Left lobe of liver (tissue), 2 donors: Measurements from ENCODE around the gene WLS. TPM values are rescaled to one million over a fixed set of nuclear protein-coding genes. Genes with fewer than 3 reads are reported as not detected.

Source experiments
- ATAC-seq: fragments of 200-7000 bp; cut with Tn5 transposase; one replicate; pipeline ENCODE4 v1.9.1; 2020; ENCODE audit warnings: mild to moderate bottlenecking, moderate library complexity
- DNase-seq: peaks from one replicate; pipeline ENCODE4 v3.0.0-alpha.2; 2020; ENCODE audit warnings: low spot score
- total RNA-seq: library from RNA; stranded (reverse); gene quantifications from one replicate; pipeline ENCODE4 v1.2.1, GENCODE V29; 2021
- donor health status: DM: no; HTN: no; CAD: no; lungs with moderate emphysema.
- donor health status: DM: no; HTN: yes; CAD: no.

The WLS gene
- total RNA-seq, 1 donor from 2014 or later: 11.2 TPM

DNA sequence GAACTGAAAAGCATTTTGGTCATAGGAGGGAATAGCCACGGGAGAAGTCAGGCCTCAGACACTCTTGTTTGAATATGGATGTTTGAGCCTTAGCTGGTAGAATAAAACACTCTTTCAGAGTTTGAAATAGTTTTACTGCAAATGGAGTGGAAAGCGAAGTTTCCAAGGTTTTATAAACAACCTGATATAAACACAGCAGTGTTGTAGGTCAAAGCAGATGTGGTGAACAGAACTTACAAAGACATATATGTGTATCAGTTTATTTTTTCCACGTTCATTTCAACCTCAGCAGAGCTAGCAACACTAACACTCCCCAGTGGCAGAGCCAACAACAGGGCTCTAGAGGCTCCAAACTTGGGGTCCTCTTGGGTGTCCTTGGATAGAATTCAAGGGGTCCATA is 89.9 kb downstream of the WLS start:
- no peak for DNase-seq
- no peak for ATAC-seq

DNA sequence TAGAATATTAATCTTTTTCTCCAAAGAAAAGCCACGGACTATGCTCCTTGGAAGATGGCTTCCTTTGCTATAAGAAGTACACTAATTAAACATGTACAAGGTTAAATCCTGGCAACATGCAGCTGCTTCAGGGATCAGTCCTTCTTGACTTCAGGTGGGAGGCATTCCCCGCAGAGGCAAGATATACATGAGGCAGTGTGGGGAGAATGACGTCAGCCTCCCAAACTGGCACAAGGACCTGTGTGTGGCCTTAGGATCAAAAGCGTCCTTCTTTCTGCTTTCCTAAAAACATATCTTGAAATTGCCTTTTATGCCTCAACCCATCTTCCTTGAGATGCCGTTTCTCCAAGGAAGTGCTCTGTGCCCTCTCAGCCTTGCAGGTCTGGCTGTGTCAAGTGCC is 90.3 kb downstream of the WLS start:
- no peak for ATAC-seq
- DNase-seq: no peak

DNA sequence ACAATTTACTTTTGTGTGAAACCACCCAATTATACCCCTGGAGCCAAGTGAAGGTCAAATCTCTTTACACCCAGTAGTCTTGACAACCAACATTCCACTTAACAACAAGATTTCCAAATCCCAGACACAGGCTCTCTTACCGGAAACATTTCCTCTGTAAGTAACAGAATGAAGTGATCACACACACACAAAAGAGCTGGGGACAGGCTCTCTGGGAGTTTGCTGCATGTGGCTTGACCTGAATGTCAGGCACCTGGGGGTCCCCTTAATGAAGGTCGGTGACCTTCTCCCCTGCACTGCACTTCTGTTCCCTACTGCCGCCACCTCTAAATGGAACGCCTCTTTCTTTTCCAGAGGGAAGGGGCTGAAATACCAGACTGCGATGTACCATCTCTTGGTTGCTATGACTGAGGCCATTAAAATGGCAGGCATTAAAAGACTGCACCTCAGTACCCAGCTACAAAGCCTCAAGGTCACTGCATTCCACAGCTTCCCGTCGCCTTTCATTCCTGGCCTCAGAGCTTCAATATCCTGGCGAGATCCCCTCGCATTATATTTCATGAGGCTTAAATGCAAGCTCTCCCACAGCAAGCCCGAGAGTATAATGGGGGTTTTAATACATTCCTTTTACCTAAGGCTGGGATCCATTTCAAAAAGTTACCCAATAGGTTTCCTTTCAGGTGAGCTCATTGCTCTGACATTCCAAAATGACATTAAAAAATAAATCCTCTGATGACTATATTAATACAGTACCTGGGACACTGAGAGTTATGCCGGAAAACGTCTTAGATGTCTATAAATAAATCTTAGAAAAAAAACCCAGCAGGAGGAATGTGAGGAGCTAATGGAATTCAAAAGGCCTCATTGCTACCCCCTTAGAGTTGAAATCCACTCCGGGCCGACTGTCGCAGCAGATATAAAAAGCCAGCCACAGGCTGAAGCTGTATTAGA is 91.0 kb downstream of the WLS start:
- DNase-seq: no peak
- no peak for ATAC-seq

DNA sequence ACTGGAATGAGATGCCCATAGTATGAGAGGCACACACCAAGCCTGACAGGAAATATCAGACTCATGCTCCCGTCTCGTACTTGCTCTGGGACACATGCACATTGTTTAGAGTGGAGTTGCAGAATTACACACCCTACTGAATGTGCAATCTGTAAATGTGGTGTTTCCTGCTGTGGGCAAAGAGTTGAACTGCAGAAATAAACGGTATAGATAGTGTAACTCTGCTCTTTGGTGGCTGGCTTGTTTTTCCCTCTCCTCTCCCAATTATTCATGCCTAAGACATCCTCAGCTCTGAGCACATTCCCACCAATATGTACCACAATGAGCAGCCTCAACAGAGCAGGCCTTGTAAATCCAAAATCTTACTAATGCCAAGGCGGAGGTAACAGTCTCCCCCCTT is 91.8 kb downstream of the WLS start:
- DNase-seq: no peak
- no peak for ATAC-seq

DNA sequence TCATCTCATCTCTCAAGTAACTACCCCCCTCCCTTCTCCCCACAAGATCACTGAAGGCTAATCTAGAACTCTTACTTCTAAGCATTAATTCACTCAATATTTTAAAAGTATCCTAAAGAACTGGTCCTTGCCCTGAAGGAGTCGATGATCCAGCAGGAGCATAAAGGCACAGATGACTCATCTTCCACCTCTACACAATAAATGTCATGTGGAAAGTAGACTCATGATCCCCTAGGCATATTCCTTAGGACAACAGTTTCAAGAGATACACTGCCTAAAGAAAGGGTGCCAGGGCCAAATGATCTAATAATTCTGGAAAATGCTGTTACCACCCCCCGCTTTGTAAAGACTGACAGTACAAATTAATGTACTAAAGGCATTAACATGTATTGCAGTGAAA is 96.1 kb downstream of the WLS start:
- no peak for ATAC-seq
- DNase-seq: no peak

DNA sequence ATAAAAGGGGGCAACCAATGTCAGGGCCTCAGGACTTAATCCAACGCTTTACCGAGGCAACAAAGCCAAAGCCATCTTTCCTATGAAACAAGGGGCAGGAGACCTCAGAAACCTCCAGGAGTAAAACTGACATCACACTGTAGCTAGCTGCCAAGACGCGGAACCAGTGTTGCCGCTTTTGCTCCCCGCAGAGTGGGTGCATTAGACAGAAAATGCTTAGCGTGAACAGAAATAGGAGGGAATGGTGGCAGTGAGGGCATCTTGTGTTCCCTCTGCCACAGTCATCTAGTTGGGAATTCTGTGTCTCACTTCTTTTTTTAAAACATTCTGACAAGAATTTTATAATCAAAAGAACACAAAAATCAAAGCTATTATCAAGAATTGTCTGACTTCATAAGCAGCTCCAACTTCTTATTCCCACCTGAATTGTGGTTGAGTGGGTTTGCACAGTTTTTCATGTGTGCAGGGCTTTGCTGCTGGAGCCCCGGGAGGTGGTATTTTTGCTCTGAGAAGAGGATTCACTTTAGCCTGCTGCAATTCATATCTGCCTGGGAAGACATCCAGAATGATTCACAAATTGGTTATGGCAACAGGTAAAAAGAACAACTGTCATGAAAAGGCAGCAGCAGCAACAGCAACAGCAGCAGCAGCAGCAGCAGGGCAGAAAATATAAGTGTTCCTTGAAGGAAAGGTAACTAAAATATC is 99.7 kb downstream of the WLS start:
- ATAC-seq: no peak
- DNase-seq: no peak

DNA sequence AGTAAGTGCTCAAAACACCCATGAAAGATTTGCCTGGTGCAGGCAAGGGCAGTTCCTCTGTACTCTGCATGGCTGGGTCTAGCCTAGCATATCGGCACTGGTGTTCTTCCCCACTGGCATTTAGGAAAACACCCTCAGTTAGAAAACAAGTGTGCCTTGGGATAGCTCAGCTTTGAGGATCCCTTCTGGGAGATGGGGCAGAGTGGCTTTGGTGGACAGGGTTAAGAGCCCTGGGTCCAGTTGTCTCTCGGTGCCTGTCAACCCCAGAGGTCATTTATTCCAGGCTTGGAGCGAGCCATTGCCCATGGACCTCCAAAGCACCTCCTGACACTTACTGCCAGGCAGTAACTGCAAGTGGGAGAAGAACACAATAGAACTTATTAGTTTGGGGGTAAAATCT is 101.1 kb downstream of the WLS start:
- ATAC-seq: no peak

DNA sequence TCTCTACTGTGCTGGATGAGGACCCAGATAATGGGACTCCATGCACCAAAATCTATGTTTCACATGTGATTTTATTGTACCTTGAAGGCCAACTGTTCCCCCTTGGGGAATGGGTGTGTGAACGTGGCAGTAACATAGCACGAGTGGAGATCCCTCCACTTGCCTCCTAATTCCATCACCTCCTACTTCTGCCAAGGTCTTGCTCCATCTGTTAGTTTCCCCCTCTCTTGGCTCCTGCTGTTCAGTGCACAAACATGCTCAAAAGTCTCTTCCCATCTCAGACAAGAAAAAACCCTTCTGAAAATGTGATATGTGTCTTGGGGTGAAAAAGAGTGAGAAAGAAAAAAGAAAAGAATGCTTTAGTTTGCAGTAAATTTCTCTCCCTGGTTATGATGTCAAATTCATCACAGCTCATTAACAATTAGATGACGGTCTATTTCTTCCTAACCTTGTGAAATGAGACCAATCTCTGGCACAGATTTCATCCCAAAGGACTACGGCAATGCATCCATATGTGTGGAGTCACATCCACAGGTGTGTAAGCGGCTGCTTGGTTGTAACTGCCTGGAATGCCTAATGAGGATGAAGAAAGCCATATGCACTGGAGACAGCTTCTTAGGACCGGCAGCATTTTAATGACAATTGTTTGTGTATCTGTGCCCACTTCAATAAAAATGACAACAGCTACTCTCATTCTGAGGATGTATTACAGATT is 102.6 kb downstream of the WLS start:
- ATAC-seq: no peak
- DNase-seq: no peak

More for the DNA sequence above, 101.1 kb downstream of the WLS start:
- no peak for DNase-seq

DNA sequence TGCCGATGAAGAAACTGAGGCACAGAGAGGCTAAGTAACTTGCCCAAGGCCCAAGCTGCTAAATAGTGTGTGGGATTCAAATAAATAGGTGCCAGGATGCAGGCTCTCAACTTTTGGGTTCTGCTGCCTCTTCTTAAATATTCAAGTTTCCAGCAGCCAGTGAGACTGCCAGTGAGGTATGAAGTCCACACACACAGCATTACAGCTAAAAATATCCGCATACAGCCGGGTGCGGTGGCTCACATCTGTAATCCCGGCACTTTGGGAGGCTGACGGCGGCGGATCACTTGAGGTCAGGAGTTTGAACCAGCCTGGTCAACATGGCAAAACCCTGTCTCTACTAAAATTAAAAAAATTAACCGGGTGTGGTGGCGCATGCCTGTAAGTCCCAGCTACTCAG is 103.5 kb downstream of the WLS start:
- DNase-seq: no peak
- ATAC-seq: no peak

DNA sequence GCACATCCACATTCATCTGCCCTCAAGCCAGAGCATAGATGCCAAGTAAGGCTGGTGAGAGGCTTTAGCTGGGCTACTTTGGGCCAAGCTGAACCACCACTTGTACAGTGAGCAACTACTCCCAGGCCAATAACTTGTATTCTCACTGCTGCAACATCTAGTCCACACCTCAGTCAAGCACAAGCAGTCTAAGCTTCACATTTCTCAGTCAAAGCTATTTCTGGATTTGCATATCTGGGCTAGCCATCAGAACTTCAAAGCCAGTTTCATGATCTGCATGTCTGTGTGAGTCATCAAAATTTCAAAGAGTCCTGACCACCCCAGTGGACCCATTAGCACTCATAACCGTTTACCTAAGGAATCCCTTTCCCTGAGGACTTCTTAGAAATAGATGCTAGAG is 104.2 kb downstream of the WLS start:
- no peak for ATAC-seq
- DNase-seq: no peak

DNA sequence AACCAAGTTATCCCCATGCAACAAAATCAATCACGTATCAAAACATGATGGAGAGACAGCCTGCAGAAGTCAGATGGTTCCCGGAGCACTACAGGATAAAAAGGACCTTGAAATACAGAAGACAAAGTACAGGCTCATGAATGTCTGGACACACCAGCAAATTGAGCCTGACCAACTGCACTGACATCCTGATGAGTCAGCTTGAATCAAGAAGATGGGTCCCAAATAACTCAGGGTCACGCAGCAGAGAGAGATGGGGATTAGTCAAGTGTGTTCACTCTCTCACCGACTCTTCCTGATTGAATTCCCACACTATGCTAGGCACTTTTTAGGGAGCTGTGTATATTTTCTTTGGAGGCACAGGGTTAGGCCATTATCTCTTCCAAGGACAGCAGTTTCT is 110.8 kb downstream of the WLS start:
- DNase-seq (no peak), ATAC-seq (no peak)

DNA sequence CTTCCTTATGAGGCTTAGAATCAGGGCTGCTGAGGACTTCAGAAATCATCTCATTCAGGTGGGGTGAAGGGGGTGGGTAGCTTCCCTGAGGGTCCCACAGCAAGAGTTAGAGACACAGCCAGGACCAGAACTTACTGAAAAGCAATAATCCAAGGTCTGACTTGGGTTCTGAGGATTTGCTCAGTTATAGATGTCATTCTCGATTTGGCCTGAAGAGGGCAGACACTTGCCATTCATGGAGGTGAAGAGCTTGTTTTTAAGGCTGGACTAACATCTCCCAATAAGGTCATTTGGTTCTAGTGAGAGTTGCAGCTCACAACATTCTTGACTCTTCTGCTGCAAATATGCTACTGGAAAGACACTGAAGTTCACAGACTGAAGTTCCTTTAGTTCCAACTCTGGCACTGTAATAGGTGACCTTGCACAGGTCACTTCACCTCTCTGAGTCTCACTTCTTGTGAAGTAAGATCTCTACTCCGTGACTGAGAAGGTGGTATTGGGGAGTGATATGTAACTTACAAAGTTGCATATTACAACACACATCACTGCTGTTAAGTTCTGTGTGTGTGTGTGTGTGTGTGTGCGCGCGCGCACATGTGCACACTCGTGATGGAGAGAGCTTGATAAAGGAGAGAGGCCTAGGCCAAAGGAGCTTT is 112.1 kb downstream of the WLS start:
- DNase-seq (no peak), ATAC-seq (peak; percentile 95)

DNA sequence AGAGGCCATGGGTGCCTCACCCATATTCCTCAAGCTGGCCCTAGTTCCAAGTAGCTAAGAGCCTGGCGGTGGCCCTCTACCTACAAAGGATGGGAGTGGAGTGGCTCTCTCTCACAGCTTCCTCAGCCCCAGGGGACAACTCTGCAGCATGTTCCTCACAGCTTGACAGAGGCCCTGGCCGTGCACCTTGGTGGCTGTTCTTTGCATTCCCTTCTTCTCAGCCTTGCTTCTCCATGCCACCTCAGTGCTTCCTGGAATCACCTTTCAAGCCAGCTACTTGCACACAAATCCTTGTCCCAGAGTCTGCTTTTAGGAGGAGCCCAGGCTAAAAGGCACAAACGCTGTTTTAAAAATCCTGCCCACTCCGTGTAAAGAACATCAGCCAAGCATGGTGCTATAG is 112.9 kb downstream of the WLS start:
- ATAC-seq: no peak
- no peak for DNase-seq

DNA sequence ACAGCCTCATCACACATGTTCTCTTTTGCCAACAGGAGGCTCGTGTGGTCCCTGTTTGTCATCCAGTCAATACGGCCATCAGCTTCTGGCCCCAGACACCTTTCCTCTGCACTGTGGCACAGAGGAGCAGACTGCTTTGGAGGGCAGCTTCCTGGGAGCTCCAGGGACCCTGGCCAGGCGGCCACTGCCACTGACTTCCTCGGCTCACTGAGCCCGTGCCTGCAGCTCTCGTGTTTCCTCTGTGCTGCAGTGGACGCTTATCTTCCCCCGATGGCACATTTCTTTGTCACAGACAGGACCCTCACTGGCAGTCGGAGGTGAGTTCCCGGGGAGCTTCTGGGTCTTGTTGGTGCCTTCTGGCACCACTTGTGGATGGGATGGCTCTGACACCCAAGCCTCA is 114.9 kb downstream of the WLS start:
- DNase-seq (no peak), ATAC-seq (no peak)

DNA sequence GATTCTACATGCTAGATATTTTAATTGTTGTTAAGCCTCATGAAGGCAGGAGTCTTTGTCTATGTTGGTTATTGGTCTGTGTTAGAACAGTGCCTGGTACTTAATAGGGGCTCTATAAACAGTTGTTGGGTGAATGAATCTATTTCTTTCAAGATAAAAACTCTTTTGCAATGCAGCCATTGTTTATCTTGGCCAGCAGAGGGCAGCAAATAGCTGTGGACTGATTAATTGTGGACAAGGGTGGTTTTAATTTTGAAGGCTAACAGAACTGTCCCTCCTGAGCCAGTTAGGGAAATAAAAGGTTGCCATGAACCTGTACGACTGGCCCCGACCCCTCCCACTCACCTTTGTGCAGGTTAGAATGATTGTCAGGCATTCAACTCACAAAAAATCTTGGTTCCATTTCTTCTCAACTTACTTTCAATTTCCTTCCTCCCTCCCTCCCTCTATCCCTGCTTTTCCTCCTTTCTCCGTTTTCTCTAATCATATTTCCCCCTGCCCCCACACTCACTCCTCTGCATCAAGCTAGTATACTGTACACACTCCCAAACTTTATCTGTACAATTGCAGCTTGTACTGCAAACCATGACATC is 115.6 kb downstream of the WLS start:
- ATAC-seq (peak; percentile 72), DNase-seq (peak; percentile 50)

DNA sequence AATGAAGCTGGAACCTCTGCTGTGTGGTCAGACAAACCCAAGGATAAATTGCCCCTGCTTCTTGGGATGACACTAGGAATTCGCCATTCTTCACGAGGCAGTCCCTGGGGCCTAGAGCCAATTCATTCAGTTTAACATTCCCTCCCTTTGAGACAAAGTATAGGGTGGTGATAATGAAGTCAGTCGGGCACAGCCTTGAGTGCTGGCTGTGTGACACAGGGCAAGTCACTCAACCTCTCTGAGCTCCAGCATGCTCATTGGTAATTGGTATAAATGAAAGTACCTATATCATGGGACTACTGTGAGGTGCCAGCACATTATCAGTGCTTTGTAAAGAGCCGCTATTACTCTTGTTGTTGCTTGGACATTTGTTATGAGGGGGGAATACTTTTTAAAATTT is 117.0 kb downstream of the WLS start:
- DNase-seq (no peak), ATAC-seq (no peak)

DNA sequence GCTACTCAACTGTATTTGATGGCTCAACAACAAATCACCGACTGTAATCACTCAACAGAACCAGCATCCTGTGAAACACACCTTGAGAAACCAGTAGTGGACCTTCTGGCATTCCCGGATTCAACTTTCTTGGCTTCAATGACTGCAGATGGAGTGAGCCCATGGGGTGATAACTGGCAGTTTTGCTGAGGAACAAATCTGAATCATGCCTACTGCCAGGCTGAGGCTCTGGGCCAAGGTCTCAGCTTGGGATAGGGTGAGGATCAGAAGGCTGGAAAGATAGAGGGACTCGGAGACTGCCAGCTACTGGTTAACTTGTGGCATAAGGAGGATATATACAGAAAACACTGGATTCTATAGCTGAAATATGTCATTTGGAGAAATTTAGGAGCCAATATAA is 118.4 kb downstream of the WLS start:
- no peak for DNase-seq
- no peak for ATAC-seq

DNA sequence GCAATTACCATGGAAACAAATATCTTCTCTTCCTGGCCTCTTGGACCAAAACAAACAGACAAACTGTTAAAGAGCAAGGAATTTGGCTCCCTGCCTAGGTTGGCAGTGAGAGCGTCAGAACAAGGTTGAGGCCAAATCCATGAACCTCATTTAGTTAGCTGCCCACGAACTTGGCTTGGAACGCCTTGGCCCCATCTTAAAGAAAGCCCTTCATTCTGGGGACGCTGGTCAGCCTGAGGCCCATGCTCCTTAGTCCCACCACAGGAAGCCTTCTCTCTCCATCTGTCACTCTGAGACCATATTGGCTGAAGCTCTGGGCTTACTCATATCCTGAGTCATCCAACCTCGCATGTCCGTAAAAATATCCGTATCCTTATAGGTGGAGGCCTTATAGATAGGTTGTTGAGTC is 119.5 kb downstream of the WLS start:
- DNase-seq (no peak), ATAC-seq (no peak)

DNA sequence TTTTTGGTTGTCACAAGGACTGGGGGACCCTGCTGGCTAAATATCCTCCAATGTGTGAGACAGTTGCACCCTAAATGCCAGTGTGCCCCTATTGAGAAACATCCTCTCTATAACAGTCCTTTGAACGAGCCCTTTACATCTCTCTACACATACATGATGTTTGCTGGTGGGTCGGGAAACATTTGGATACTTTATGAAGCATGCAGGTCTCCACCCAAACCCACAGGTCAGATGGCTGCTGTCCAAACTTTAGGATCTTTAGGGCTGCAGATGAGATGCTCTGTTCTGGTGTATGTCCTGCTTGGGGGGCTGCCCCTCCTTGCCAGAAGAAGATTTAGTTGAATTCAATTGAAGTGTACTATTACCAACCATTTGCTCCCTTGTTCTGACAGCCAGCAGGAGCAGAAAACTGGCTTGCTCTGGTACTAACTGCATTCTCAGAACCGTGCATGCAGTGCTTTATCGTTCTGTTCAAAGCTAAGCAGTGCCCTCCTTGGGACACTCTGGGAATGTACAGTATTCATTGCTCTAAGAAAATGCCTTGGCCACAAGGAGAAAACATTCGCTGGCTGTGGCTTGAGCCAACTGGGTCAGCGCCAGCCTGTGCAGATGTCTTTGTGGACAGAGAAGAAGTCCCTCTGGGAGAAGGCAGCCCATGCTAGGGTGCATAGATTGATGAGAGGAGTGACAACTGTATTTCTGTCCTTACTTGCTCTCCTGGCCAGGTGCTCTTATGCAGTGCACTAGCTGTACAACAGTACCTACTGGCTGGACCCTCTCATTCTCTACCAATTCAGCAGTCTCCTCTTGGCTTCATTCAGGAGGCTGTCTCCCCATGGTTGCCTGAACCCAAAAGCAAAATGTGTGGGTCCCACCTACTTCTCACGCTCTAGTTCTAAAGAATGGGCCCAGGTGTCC is 120.5 kb downstream of the WLS start:
- no peak for DNase-seq
- ATAC-seq: peak; percentile 83

DNA sequence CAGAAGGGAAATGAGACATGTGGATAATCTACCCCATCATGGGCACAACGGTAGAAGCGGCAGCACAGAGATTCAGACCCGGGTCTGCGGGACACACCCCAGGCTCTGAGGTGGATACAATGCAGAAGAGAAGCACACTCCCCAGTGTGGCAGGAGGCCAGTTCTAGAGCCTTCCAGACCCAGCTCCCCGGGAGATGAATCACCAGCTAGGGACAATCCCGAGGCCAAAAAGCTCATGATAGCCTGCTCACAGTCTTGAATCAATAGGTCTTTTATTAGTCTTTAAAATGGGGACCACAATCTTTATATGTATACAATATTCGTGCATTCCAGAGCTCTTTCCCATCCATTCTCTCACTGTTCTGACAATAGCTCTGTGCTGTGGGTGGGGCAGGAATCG is 124.6 kb downstream of the WLS start:
- no peak for ATAC-seq
- DNase-seq: no peak
